CD8-positive, alpha-beta memory T cell (primary cell): ENCODE results near the gene TMPRSS5. TPM values are rescaled to one million over a fixed set of nuclear protein-coding genes. Genes with fewer than 3 reads are reported as not detected.
A peak's percentile ranks its signal among the peaks of the same experiment; 100 is the strongest.
"Not testable (repeated sequence)": the region's sequence is repeated elsewhere in the genome, so short reads cannot be mapped to it uniquely, and the experiment has no call there.

ENCODE experiments used
- CTCF ChIA-PET: fragments of 350-600 bp; sonication (Branson Sonifier 250); formaldehyde crosslinking; loops from one replicate; lab custom pipeline; 2021; ENCODE audit warnings: antibody characterized with exemption; lab: Charles Lee
- POLR2A ChIA-PET: fragments of 350-600 bp; sonication (Branson Sonifier 250); formaldehyde crosslinking; loops from one replicate; lab custom pipeline; 2021; ENCODE audit warnings: antibody characterized with exemption; lab: Charles Lee
- DNase-seq, 5 donors: peaks; one replicate each; pipeline versions ENCODE4 v3.0.0 to v3.0.0-alpha.2; 2020 to 2022; ENCODE audit warnings: mixed read lengths in 1 of 5
- H3K27ac ChIP-seq: one replicate; pipeline ENCODE4 v1.7.0; 2013; ENCODE audit warnings: low read depth, mild to moderate bottlenecking, low read length, moderate library complexity
- H3K27me3 ChIP-seq: 2 replicates; pipeline ENCODE4 v1.7.0; 2013; ENCODE audit warnings: low read length, mild to moderate bottlenecking; ENCODE audit not compliant: insufficient read depth, poor library complexity, severe bottlenecking
- H3K36me3 ChIP-seq: 2 replicates; pipeline ENCODE4 v1.7.0; 2013; ENCODE audit warnings: mild to moderate bottlenecking, low read length, moderate library complexity; ENCODE audit not compliant: insufficient read depth
- H3K4me1 ChIP-seq: 2 replicates; pipeline ENCODE4 v1.7.0; 2013; ENCODE audit warnings: mild to moderate bottlenecking, low read length, moderate library complexity; ENCODE audit not compliant: insufficient read depth
- H3K4me3 ChIP-seq: 2 replicates; pipeline ENCODE4 v1.7.0; 2013; ENCODE audit warnings: mild to moderate bottlenecking, low read length
- H3K9me3 ChIP-seq: 2 replicates; pipeline ENCODE4 v1.7.0; 2013; ENCODE audit warnings: mild to moderate bottlenecking, low read length
- H3K27ac Mint-ChIP-seq, 8 donors: one replicate each; pipeline ENCODE4 v1.8.0; 2020 to 2021; ENCODE audit warnings: mixed read lengths in 8 of 8, mild to moderate bottlenecking in 6 of 8, inconsistent platforms in 3 of 8, moderate library complexity in 3 of 8
- H3K27me3 Mint-ChIP-seq, 2 donors: one replicate each; pipeline ENCODE4 v1.8.0; 2020 to 2021; ENCODE audit warnings: mixed read lengths in 2 of 2, mild to moderate bottlenecking in 1 of 2, moderate library complexity in 1 of 2
- H3K36me3 Mint-ChIP-seq, 3 donors: one replicate each; pipeline ENCODE4 v1.8.0; 2020 to 2021; ENCODE audit warnings: mixed read lengths in 3 of 3, inconsistent platforms in 1 of 3, mild to moderate bottlenecking in 1 of 3
- H3K4me1 Mint-ChIP-seq, 3 donors: one replicate each; pipeline ENCODE4 v1.8.0; 2020 to 2021; ENCODE audit warnings: mixed read lengths in 3 of 3, inconsistent platforms in 1 of 3, mild to moderate bottlenecking in 1 of 3
- H3K4me3 Mint-ChIP-seq, 7 donors: one replicate each; pipeline ENCODE4 v1.8.0; 2020 to 2021; ENCODE audit warnings: mixed read lengths in 7 of 7, mild to moderate bottlenecking in 6 of 7, moderate library complexity in 4 of 7, inconsistent platforms in 2 of 7
- H3K9me3 Mint-ChIP-seq, 5 donors: one replicate each; pipeline ENCODE4 v1.8.0; 2020 to 2022; ENCODE audit warnings: mixed read lengths in 5 of 5, mild to moderate bottlenecking in 3 of 5, moderate library complexity in 2 of 5, inconsistent platforms in 1 of 5
- polyA plus RNA-seq: library from polyadenylated mRNA; unstranded; fragments of 300-500 nt; fragmentation: Illumina TruSeq; gene quantifications from one replicate; pipeline ENCODE4 v1.2.3, GENCODE V29; 2021
- total RNA-seq, 2 experiments: library from RNA; stranded (reverse); gene quantifications; one replicate each; pipeline ENCODE4 v1.2.3, GENCODE V29; 2021

TMPRSS5 gene
- total and polyA plus RNA-seq, 3 experiments from 2014 or later, result 0.26 to 0.40 TPM; not detected in 1

GRCh38 chr11:113715882-113716625 is 9.9 kb upstream of the TMPRSS5 start:
- no peak overlapping the region for H3K4me3 ChIP-seq
- POLR2A ChIA-PET, result no interaction called here
- H3K4me1 Mint-ChIP-seq, result no peaks in the 10 kb centered on the region
- no peaks in the 10 kb centered on the region for H3K27me3 Mint-ChIP-seq
- no peak overlapping the region for H3K4me3 Mint-ChIP-seq
- CTCF ChIA-PET, result no interaction called here
- no peak overlapping the region for H3K27ac Mint-ChIP-seq
- peaks cover 16 to 51% (median 19%) of the 10 kb centered on the region in 3 donors for H3K36me3 Mint-ChIP-seq
- no peaks in the 10 kb centered on the region for H3K27me3 ChIP-seq
- DNase-seq, result no peak
- H3K9me3 ChIP-seq, result no peaks in the 10 kb centered on the region
- H3K4me1 ChIP-seq, result no peaks in the 10 kb centered on the region
- H3K36me3 ChIP-seq, result no peaks in the 10 kb centered on the region
- H3K9me3 Mint-ChIP-seq, result peaks cover 0 to 3% (median 2%) of the 10 kb centered on the region in 5 donors
- H3K27ac ChIP-seq, result no peak overlapping the region

GRCh38 chr11:113715273-113715672 is 9.2 kb upstream of the TMPRSS5 start:
- no peak overlapping the region for H3K4me3 ChIP-seq
- DNase-seq, result no peak
- Mint-ChIP-seq H3K27me3 (no peaks in the 10 kb centered on the region), H3K36me3 (peaks cover 12 to 47% (median 14%) of the 10 kb centered on the region in 3 donors), H3K9me3 (peaks cover 0 to 9% (median 2%) of the 10 kb centered on the region in 5 donors), H3K27ac (peak overlapping the region in 1 of 8 donors; percentile 12), H3K4me3 (no peak overlapping the region), H3K4me1 (no peaks in the 10 kb centered on the region)
- CTCF ChIA-PET, result no interaction called here
- POLR2A ChIA-PET, result no interaction called here
- no peaks in the 10 kb centered on the region for H3K36me3 ChIP-seq
- no peak overlapping the region for H3K27ac ChIP-seq
- no peaks in the 10 kb centered on the region for H3K9me3 ChIP-seq
- no peaks in the 10 kb centered on the region for H3K27me3 ChIP-seq
- no peaks in the 10 kb centered on the region for H3K4me1 ChIP-seq

GRCh38 chr11:113710989-113711388 is 4.9 kb upstream of the TMPRSS5 start:
- no peaks in the 10 kb centered on the region for H3K4me1 ChIP-seq
- no peaks in the 10 kb centered on the region for H3K9me3 ChIP-seq
- no peak overlapping the region for H3K4me3 ChIP-seq
- CTCF ChIA-PET, result no interaction called here
- H3K27ac Mint-ChIP-seq, result no peak overlapping the region
- no peaks in the 10 kb centered on the region for H3K27me3 ChIP-seq
- peaks cover 17 to 37% (median 24%) of the 10 kb centered on the region in 5 donors for H3K9me3 Mint-ChIP-seq
- POLR2A ChIA-PET, result no interaction called here
- H3K36me3 ChIP-seq, result no peaks in the 10 kb centered on the region
- H3K36me3 Mint-ChIP-seq, result peaks cover 13 to 44% (median 13%) of the 10 kb centered on the region in 3 donors
- no peak overlapping the region for H3K4me3 Mint-ChIP-seq
- H3K27me3 Mint-ChIP-seq, result no peaks in the 10 kb centered on the region
- no peak for DNase-seq
- H3K27ac ChIP-seq, result no peak overlapping the region
- H3K4me1 Mint-ChIP-seq, result no peaks in the 10 kb centered on the region

- H3K9me3 ChIP-seq, POLR2A ChIA-PET, H3K27me3 Mint-ChIP-seq, H3K4me3 Mint-ChIP-seq, H3K4me1 Mint-ChIP-seq, H3K4me3 ChIP-seq, H3K27me3 ChIP-seq, H3K27ac ChIP-seq, DNase-seq, CTCF ChIA-PET, H3K36me3 ChIP-seq, H3K4me1 ChIP-seq, H3K27ac Mint-ChIP-seq: not testable (repeated sequence)
- peaks cover 8 to 30% (median 14%) of the 10 kb centered on the region in 3 donors for H3K36me3 Mint-ChIP-seq
- H3K9me3 Mint-ChIP-seq, result peaks cover 11 to 15% (median 13%) of the 10 kb centered on the region in 5 donors
Measured at GRCh38 chr11:113703551-113703950, 2.6 kb downstream of the TMPRSS5 start.

GRCh38 chr11:113701491-113701890 is 4.6 kb downstream of the TMPRSS5 start:
- H3K4me1 ChIP-seq, result no peaks in the 10 kb centered on the region
- H3K27me3 ChIP-seq, result no peaks in the 10 kb centered on the region
- H3K4me3 ChIP-seq, result no peak overlapping the region
- H3K36me3 ChIP-seq, result no peaks in the 10 kb centered on the region
- DNase-seq, result no peak
- Mint-ChIP-seq H3K36me3 (peaks cover 0 to 15% (median 5%) of the 10 kb centered on the region in 3 donors), H3K4me1 (no peaks in the 10 kb centered on the region), H3K9me3 (peaks cover 0 to 3% (median 0%) of the 10 kb centered on the region in 5 donors), H3K27ac (no peak overlapping the region), H3K4me3 (no peak overlapping the region), H3K27me3 (peaks cover 0 to 2% of the 10 kb centered on the region in 2 donors)
- no peaks in the 10 kb centered on the region for H3K9me3 ChIP-seq
- CTCF ChIA-PET, result no interaction called here
- no peak overlapping the region for H3K27ac ChIP-seq
- POLR2A ChIA-PET, result no interaction called here

GRCh38 chr11:113698515-113698914 is 7.6 kb downstream of the TMPRSS5 start:
- ChIA-PET POLR2A (no interaction called here), CTCF (no interaction called here)
- Histone ChIP-seq H3K4me1 (no peaks in the 10 kb centered on the region), H3K27ac (no peak overlapping the region), H3K36me3 (no peaks in the 10 kb centered on the region), H3K27me3 (no peaks in the 10 kb centered on the region), H3K9me3 (no peaks in the 10 kb centered on the region), H3K4me3 (no peak overlapping the region)
- DNase-seq, result no peak
- Mint-ChIP-seq H3K27ac (no peak overlapping the region), H3K27me3 (peaks cover 0 to 3% of the 10 kb centered on the region in 2 donors), H3K4me1 (no peaks in the 10 kb centered on the region), H3K4me3 (no peak overlapping the region), H3K36me3 (peaks cover 0 to 4% (median 0%) of the 10 kb centered on the region in 3 donors), H3K9me3 (peaks cover 0 to 3% (median 0%) of the 10 kb centered on the region in 5 donors)

- no peaks in the 10 kb centered on the region for H3K4me1 ChIP-seq
- H3K27ac ChIP-seq, result peak overlapping the region; percentile 4
- Mint-ChIP-seq H3K9me3 (peaks cover 0 to 3% (median 0%) of the 10 kb centered on the region in 5 donors), H3K4me3 (no peak overlapping the region), H3K27ac (no peak overlapping the region), H3K4me1 (no peaks in the 10 kb centered on the region), H3K36me3 (peaks cover 0 to 4% (median 0%) of the 10 kb centered on the region in 3 donors), H3K27me3 (peaks cover 0 to 3% of the 10 kb centered on the region in 2 donors)
- POLR2A ChIA-PET, result no interaction called here
- H3K9me3 ChIP-seq, result no peaks in the 10 kb centered on the region
- H3K36me3 ChIP-seq, result no peaks in the 10 kb centered on the region
- no peak for DNase-seq
- CTCF ChIA-PET, result no interaction called here
- no peaks in the 10 kb centered on the region for H3K27me3 ChIP-seq
- no peak overlapping the region for H3K4me3 ChIP-seq
Measured at GRCh38 chr11:113697756-113698407, 8.2 kb downstream of the TMPRSS5 start.

GRCh38 chr11:113697111-113697510 is 9.0 kb downstream of the TMPRSS5 start:
- no peaks in the 10 kb centered on the region for H3K4me1 Mint-ChIP-seq
- H3K27me3 Mint-ChIP-seq, result peaks cover 0 to 3% of the 10 kb centered on the region in 2 donors
- peaks cover 0 to under 1% (median 0%) of the 10 kb centered on the region in 5 donors for H3K9me3 Mint-ChIP-seq
- DNase-seq, result no peak
- no peak overlapping the region for H3K27ac ChIP-seq
- ChIA-PET POLR2A (no interaction called here), CTCF (no interaction called here)
- no peaks in the 10 kb centered on the region for H3K36me3 ChIP-seq
- no peak overlapping the region for H3K4me3 ChIP-seq
- no peaks in the 10 kb centered on the region for H3K27me3 ChIP-seq
- no peaks in the 10 kb centered on the region for H3K9me3 ChIP-seq
- no peaks in the 10 kb centered on the region for H3K4me1 ChIP-seq
- H3K4me3 Mint-ChIP-seq, result no peak overlapping the region
- peaks cover 0 to under 1% (median 0%) of the 10 kb centered on the region in 3 donors for H3K36me3 Mint-ChIP-seq
- H3K27ac Mint-ChIP-seq, result no peak overlapping the region
